ENCODE results near the gene SLFN12.

DNA sequence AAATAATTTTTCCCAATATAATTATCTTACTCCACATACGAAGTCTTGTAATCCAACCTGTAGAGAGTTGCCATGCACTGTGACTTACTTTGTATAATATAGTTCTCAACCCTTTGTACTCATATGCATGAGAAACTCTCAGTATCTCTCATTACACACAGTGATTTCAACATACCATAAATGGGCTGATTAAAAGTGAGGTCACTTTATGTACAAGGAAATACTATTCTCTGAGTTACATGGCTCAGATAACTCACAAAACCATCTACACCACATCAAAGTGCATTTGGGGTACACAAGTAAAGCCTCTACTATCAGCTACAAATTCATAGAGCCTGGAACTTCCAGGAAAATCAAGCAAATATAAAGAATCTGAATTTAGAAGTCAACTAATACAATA, 27.9 kb downstream of the SLFN12 start:
- TF ChIP-seq, protein P1, sequence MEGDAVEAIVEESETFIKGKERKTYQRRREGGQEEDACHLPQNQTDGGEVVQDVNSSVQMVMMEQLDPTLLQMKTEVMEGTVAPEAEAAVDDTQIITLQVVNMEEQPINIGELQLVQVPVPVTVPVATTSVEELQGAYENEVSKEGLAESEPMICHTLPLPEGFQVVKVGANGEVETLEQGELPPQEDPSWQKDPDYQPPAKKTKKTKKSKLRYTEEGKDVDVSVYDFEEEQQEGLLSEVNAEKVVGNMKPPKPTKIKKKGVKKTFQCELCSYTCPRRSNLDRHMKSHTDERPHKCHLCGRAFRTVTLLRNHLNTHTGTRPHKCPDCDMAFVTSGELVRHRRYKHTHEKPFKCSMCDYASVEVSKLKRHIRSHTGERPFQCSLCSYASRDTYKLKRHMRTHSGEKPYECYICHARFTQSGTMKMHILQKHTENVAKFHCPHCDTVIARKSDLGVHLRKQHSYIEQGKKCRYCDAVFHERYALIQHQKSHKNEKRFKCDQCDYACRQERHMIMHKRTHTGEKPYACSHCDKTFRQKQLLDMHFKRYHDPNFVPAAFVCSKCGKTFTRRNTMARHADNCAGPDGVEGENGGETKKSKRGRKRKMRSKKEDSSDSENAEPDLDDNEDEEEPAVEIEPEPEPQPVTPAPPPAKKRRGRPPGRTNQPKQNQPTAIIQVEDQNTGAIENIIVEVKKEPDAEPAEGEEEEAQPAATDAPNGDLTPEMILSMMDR (IDR thresholded peaks at IDR 0.05), result no peak
- no peak for TF ChIP-seq POLR2A (IDR thresholded peaks at IDR 0.05)
